8988T (cell line): Measurements from ENCODE around the gene ARFGEF3.
A peak's percentile ranks its signal among the peaks of the same experiment; 100 is the strongest.

Experiments used
- DNase-seq: peaks from one replicate; pipeline ENCODE4 v3.0.0; 2011

Gene ARFGEF3

GRCh38 chr6:138162111-138162954 is 594 bp downstream of the ARFGEF3 start:
- DNase-seq = peak; percentile 51

- DNase-seq = no peak
Observed at GRCh38 chr6:138162955-138163575, 1.3 kb downstream of the ARFGEF3 start.

GRCh38 chr6:138175596-138175995 is 13.9 kb downstream of the ARFGEF3 start:
- no peak for DNase-seq

GRCh38 chr6:138176652-138177232 is 15.0 kb downstream of the ARFGEF3 start:
- no peak for DNase-seq

- DNase-seq = no peak
Observed at GRCh38 chr6:138182939-138183789, 21.4 kb downstream of the ARFGEF3 start.

DNA sequence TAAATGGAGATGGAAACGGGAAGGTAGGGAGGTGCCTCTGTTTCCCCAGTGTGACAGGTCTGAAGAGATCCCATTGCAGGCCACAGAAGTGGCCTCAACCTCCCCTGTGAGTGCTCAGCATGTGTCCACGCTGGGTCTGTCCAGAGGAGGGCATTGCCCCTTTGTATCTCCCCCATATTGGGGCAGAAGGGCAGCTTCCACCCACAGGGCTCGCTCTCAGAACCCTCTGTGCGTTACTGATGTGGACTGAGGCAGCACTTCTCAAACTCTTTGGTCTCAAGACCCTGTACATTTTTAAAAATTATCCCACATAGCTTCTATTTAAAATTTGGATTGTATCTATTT is 22.0 kb downstream of the ARFGEF3 start:
- no peak for DNase-seq

DNA sequence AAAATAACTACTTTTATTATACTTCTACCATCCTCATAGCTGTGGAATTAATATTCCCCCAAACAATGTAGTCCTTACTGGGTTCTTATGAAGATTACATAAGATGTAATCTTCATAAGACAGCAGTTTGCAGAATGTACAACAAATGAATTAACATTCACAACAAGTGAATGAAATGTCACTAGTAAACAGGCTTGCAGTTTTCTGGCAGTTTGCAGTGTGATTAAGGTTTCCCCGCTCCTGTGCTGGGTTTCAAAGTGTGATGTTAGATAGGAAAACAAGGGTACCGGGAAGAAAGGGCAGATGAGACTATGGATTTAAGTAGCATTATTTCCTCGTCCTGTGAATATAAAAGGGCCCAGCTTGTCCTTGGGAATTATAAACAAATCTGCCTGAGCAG is 22.5 kb downstream of the ARFGEF3 start:
- no peak for DNase-seq

DNA sequence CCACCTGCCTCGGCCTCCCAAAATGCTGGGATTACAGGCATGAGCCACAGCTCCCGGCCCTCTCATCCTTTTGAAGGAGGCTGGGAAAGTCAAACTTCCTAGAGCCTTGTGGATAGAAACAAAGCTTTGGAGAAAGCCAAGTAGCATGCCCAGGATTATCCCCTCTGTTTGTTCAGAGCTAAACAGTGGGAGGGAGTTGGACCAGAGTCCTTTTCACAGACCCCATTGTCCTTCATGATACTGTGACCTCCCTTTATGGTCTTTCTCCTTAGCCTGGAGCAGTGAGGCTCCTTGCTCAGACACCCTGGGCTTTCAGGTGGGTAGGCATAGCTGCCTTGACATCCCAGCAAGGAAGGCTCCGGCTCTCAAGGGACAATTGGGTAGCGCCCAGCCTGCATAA is 25.4 kb downstream of the ARFGEF3 start:
- DNase-seq = no peak

DNA sequence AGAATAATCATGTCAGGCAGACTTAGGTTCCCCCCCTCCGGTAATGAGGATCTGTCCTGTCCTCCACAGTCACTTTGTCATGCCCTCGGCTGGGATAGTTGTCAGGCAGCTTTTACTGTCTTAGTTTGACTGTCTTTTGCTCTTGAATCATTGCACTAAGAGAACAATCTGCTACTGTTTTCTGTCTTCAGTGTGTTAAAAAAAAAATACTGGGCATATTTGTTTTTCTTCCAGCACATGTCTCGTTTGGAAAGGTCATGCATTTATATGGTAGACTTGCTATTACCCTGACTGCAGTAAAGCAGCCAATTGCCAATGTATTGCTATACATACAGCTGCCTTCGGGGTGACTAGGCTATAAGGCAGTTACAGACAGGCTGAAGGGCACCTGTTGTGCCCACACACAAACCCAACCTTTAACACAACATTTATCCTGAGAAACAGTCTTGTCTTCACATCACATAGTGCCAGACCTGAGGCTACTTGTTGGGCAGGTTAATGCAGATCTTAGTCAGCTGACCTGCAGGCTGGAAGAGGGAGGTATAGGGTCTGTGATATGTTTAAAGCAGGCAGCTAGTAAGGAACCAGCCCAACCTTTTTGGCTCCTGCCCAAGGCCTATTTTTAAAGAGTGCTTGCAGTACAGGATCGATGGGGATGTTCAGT is 26.7 kb downstream of the ARFGEF3 start:
- no peak for DNase-seq

GRCh38 chr6:138194287-138194686 is 32.5 kb downstream of the ARFGEF3 start:
- DNase-seq = no peak

- DNase-seq = no peak
Observed at GRCh38 chr6:138196122-138196738, 34.5 kb downstream of the ARFGEF3 start.

- no peak for DNase-seq
Observed at GRCh38 chr6:138197570-138197969, 35.8 kb downstream of the ARFGEF3 start.

DNA sequence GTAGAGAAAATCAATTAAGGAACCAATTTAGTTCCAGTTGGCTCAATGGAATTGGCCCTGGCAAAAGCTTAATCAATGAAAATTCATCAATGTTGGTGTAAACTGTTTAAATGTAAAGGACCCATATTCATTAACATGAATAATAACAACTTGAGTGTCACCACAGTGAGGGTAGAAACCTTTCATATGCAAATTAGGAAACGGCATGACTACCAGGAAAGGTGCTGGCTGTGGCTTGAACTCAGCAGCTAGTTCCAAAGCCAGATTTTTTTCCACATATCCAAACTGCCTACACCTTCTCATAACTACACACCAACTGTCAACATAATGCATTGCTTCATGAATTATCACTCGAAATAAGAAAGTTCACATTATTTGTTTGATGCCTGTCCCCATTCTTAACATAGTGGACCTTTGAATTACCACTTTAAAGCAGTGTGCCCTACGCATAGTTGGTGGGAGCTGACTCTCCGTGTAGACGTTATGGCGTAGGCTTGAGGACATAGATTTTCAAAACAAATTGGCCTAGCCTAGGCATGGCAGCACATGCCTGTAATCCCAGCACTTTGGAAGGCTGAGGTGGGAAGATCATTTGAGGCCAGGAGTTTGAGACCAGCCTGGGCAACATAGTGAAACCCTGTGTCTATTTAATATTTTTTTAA is 36.8 kb downstream of the ARFGEF3 start:
- DNase-seq = no peak

DNA sequence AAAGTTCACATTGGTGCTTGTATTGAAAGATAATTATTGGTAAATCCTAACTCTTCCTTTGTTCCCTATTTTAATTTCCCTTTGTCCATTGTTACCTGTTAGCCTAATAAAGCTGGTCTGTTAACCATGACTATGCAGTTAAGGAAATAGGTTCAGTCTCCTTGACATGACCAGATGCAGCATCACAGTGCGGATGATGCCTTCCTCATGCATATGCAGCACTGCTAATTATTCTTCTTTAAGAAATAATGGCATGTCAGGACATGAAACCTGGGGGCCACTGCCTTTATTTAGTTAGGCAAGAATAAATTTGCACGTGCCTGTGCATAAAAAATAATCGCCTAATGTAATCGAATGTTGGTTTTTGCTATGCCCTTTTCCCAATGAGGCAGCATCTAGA is 40.1 kb downstream of the ARFGEF3 start:
- DNase-seq = no peak

DNA sequence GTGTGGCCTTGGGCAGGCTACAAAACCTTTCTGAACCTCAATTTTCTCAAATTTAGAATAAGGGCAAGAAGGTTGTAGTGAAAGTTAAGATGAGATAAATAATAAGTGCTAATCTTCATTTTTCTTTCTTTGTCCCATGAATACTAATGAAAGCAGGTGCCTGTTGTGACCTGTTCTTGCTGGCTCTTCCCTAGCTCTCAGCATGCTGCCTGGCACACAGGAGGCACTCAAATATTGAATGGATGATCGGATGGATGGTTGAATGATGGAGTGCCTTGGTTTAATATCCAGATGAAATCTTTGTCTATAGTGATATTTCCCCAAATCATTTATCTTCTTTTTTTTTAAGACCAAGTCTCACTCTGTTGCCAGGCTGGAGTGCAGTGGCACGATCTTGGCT is 41.6 kb downstream of the ARFGEF3 start:
- DNase-seq = no peak

DNA sequence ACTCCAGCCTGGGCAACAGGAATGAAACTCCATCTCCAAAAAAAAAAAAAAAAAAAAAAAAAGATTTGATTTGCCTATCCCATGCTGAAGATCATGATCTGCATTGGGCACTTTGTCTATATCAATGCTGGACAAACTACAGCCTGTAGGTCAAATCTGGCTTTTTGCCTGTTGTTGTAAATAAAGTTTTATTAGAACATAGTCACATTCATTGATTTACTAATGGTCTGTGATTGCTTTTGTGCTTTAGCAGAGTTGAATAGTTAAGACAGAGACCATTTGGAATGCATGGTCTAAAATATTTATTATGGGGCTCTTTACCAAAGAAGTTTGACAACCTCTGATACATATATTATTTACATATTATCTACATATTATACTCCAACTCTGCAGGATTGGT is 42.6 kb downstream of the ARFGEF3 start:
- no peak for DNase-seq

DNA sequence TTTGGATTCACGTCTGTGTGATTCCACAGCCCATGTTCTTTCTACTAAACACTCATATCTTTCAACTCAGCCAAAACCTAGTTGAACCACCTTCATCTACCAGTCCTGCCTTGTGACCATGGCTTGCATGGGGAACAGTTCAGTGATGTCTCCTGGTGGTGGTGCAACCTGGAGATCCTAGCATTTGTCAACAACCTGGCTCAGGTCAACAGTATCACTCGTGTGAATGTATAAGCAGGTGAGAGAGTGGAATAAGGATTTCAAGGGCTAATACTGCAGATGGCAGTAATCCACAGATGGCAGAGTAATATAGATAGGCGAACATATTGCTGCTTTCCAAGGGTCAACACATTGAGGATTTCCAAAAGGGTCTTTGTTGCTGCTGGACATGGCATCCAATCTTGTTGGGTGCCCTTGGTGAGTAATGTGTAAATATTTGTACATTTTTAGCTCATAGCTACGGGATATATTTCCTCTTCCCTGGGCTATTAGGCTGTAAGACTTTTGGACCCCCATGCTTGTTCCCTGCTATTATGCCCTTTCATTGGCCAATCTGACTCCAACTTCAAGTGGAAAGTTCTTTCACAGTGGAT is 43.1 kb downstream of the ARFGEF3 start:
- no peak for DNase-seq

- no peak for DNase-seq
Observed at GRCh38 chr6:138205437-138206094, 43.8 kb downstream of the ARFGEF3 start.

DNA sequence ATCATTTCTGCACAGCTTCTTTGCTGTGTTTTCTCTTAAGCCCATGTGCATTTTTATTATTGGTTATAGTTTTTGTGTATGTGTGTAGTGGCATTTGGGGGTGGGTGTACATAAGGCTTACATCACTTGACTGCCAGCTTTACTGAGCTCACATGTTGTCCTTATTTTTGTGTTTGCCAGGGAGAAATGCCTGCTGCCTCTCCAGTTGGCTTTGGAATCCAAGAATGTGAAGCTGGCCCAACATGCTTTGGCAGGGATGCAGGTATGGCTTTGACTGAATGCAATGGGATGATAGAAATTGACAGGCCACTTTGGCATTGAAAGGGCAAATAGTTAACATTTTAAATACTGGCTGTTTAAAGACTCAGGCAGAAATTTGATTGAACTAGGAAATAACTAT is 45.1 kb downstream of the ARFGEF3 start:
- no peak for DNase-seq

DNA sequence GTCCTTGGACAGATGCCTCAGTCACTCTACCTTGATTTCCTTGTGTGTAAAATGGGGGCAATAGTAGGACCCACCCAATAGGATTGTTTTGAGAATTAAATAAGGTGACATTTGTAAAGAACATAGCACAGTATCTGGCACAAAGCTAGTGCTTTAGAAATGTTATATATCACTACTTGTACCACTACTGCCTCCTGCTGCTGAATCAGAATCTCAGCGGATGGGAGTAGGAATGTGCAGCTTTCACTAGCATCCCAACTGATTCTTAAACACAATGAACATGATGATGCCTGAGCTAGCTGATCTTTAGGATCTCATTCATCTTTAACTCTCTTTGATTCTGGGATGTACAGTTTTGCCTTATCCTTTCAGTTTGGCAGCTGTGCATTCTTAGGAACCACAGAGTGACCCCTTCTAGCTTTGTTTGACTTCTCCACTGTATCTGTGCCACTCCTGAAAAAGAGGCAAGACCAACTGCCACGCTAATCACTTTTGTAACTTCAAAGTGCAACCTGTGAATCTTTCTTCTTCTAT is 49.4 kb downstream of the ARFGEF3 start:
- no peak for DNase-seq

GRCh38 chr6:138211601-138212000 is 49.9 kb downstream of the ARFGEF3 start:
- DNase-seq = no peak
